ENCODE results near the gene CTNND2.

Gene CTNND2

GRCh38 chr5:11898787-11899186 lies 5.5 kb downstream of the CTNND2 start:
- TF ChIP-seq, protein P1, sequence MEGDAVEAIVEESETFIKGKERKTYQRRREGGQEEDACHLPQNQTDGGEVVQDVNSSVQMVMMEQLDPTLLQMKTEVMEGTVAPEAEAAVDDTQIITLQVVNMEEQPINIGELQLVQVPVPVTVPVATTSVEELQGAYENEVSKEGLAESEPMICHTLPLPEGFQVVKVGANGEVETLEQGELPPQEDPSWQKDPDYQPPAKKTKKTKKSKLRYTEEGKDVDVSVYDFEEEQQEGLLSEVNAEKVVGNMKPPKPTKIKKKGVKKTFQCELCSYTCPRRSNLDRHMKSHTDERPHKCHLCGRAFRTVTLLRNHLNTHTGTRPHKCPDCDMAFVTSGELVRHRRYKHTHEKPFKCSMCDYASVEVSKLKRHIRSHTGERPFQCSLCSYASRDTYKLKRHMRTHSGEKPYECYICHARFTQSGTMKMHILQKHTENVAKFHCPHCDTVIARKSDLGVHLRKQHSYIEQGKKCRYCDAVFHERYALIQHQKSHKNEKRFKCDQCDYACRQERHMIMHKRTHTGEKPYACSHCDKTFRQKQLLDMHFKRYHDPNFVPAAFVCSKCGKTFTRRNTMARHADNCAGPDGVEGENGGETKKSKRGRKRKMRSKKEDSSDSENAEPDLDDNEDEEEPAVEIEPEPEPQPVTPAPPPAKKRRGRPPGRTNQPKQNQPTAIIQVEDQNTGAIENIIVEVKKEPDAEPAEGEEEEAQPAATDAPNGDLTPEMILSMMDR (conservative IDR thresholded peaks at IDR 0.05) = no peak
- TF ChIP-seq ZFX (IDR thresholded peaks at IDR 0.05) = no peak
- no peak overlapping the region for H3K27ac ChIP-seq

DNA sequence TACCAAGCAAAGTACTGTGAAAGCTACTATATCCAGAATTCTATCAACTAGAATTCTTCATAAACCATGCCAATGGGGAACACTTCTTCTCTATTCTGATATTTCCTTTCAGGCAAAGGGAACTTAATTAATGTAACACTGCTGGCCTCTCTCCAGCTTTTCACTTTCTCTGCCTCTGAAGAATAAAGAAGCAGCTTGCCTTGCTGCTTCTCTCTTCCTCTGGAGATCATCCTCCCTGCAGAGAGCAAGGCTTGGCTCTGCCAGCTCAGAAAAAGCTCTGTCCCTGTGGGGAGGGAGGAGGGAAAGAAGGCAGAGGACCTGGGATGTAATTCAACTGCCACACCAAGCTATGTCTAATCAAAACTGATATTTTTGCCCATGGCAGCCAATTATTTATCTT lies 6.5 kb downstream of the CTNND2 start:
- TF ChIP-seq ZFX (IDR thresholded peaks at IDR 0.05) = no peak
- TF ChIP-seq, protein P1 (conservative IDR thresholded peaks at IDR 0.05) = no peak
- H3K27ac ChIP-seq = no peak overlapping the region

DNA sequence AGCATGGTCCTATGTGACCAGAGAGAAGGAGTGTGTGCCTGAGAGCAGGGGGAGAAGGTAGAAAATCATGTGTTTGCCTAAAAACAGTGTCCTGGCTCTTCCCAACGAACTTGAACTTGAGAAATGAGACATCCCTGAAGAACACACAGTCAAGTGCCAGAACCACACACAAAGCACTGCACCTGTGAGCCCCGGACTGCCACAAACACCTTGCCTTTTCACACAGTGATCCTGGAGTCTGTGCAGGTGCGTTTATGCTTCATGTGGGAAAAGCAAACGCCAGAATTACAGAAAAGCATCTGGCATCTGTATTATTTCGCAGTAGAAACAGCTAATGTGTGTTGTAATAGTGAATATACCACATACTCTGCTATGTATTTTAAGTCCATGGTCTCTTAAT lies 9.3 kb downstream of the CTNND2 start:
- H3K27ac ChIP-seq = no peak overlapping the region
- no peak for TF ChIP-seq ZFX (IDR thresholded peaks at IDR 0.05)
- TF ChIP-seq, protein P1 (conservative IDR thresholded peaks at IDR 0.05) = no peak

GRCh38 chr5:11892832-11893231 lies 11.4 kb downstream of the CTNND2 start:
- no peak overlapping the region for H3K27ac ChIP-seq
- TF ChIP-seq ZFX (IDR thresholded peaks at IDR 0.05) = no peak
- TF ChIP-seq, protein P1 (conservative IDR thresholded peaks at IDR 0.05) = no peak

DNA sequence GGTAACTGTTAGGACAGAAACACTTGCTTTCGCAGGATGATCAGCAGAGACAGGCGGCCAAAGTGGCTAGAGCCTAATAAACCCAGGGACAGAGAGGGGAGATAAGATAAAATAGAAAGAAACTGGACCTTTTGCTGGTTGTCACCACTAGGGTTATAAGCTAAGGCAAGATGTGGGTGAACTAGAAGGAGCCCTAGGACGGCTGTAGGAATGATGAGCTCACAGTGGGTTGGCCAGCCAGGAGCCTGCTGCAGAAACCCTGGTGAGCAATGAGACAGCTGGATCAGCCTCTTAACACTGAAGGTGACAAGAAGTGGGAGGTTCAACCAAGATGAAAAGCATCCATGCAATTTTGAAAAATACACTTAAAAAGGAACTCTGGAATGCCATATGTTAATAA lies 13.5 kb downstream of the CTNND2 start:
- no peak overlapping the region for H3K27ac ChIP-seq
- no peak for TF ChIP-seq ZFX (IDR thresholded peaks at IDR 0.05)
- TF ChIP-seq, protein P1 (conservative IDR thresholded peaks at IDR 0.05) = no peak

DNA sequence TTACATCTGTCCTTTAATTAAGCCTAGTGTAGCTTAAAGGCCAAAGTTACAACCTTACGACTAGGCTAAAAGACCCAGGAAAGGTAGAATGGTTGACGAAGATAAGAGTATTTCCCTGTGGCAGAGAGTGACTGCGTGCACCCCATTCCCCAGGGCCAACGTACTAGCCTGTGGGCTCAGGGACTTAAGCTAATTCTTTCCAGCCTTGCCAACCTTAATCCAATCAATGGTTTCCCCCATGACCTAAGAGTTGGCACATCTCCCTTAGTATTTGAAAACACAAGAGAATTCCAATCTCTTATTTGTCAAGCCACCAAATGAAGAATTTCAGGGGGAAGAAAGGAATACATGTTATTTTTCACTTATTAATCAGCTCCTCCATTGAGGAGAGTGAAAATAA lies 16.0 kb downstream of the CTNND2 start:
- TF ChIP-seq, protein P1 (conservative IDR thresholded peaks at IDR 0.05) = no peak
- TF ChIP-seq ZFX (IDR thresholded peaks at IDR 0.05) = no peak
- no peak overlapping the region for H3K27ac ChIP-seq

DNA sequence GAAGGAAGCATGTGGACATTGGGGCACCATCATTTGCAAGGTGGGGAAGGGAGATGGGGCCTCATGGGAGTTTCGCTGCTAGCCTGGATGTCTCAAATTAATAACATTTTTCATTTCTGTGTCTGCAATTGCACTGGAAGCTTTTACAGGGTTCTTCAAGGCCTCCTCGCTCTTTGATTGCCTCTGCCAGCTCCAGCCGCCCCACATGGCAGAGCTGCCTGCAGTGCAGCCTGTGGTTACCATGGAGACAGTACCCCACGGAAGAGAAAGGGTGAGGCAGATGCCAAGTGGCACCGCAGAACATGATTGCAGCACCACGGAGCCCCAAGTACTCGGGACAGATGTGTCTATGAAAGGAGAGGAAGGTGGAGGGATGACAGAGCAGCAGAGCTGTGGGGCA lies 25.4 kb downstream of the CTNND2 start:
- TF ChIP-seq ZFX (IDR thresholded peaks at IDR 0.05) = no peak
- TF ChIP-seq, protein P1 (conservative IDR thresholded peaks at IDR 0.05) = no peak
- no peak overlapping the region for H3K27ac ChIP-seq

All from C4-2B (cell line).